8988T (cell line): ENCODE data around the gene HSD11B2.

Experiments
- DNase-seq: peaks from one replicate; pipeline ENCODE4 v3.0.0; 2011

Gene HSD11B2

DNA sequence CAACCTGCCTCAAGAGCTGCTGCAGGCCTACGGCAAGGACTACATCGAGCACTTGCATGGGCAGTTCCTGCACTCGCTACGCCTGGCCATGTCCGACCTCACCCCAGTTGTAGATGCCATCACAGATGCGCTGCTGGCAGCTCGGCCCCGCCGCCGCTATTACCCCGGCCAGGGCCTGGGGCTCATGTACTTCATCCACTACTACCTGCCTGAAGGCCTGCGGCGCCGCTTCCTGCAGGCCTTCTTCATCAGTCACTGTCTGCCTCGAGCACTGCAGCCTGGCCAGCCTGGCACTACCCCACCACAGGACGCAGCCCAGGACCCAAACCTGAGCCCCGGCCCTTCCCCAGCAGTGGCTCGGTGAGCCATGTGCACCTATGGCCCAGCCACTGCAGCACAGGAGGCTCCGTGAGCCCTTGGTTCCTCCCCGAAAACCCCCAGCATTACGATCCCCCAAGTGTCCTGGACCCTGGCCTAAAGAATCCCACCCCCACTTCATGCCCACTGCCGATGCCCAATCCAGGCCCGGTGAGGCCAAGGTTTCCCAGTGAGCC lies 5.8 kb downstream of the HSD11B2 start:
- DNase-seq, result no peak

DNA sequence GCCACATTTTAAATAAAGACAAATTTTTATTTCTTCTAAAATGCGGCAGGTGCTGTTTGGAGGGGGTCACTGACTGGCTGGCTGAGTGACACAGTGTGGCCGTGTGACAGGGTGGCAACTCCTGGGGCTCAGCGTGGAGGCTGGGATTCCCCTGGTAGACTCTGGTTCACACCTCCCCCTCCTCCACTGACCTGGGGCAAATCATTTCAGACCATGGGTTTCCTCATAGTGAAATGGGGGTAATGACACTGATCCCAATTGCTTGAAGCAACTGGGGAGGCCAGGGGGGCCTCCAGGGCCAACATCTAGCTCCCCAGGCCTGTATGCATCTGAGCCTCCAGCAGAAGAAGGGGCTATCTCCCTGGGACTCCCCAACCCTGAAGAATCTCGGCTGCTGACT lies 6.6 kb downstream of the HSD11B2 start:
- no peak for DNase-seq

DNA sequence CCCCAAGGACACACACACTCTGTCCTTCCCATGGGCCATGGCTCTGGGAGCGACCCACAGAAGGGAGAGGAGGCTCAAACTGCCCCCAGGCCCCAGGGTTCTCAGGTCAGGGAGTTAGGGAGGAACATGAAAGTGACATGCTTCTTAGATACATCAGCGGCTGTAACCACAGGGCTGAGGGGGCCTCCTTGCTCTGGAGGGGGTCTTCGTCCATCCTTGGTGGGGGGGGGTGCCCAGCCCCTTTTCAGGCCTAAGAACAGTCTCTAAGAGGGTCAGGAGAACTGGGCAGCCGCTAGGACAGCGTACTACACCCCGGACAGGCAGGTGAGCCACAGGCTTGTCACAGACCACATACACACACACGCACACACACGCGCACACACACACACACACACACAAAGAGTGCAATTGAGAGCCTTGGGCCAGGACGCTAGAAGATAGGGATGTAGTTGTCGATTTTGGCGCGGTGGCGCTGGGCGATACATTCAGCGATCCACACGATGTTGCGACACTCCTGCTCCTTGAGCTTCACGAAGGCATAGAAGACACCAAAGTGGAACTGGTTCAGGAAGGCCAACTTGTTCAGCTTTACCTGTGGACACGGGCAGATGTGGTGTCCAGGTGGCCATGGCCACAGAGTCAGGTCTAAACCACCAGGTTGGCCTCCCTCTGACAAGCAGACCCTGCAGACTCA lies 7.3 kb downstream of the HSD11B2 start:
- no peak for DNase-seq

DNA sequence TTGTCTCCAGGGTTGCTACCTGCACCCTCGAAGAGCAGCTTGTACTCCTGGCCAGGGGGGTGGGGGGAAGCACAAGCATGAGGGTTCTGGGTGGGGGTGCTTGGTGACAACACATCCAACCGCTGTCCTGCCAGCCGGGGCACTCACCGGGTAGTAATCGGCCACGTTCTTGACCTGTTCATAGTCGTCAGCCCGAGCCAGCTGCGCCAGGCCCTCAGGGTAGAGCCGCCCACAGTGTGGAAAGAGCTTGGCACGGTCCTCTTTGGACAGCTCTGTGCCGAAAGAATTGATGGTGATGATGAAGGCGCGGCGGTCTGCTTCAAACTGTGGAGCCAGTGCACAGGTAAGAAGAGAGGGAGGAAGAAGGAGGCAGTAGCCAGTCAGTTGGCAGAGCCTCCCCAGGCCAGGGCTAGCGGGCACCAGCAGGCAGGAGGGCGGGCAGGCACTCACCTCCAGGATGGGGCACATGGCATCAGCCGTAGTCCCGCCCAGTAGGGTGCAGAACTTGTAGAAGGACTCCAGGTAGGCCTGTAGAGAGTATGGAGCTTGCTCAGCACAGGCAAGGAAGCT lies 8.0 kb downstream of the HSD11B2 start:
- DNase-seq, result no peak

DNA sequence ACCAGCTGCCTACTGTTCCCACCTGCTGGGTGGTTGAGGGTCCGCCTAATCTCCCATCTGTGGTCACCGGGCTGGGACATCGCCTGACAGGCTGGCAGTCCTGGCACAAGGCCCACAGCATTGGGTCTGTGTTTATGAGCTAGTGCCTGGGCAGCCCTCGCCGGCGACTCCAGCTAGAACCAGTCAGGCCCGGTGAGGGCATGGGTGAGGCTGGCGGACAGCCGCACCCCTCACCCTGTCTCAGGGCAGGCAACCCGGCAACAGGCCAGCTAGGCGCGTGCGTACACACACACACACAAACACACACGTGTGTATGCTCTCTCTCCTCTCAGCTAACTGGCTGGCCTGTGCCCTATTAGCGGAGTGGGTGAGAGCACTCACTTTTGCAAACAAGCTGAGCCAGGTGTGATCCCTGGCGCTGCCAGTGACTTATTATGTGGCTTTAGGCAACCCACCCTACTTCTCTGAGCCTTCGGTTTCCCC lies 10.4 kb downstream of the HSD11B2 start:
- DNase-seq, result no peak

DNA sequence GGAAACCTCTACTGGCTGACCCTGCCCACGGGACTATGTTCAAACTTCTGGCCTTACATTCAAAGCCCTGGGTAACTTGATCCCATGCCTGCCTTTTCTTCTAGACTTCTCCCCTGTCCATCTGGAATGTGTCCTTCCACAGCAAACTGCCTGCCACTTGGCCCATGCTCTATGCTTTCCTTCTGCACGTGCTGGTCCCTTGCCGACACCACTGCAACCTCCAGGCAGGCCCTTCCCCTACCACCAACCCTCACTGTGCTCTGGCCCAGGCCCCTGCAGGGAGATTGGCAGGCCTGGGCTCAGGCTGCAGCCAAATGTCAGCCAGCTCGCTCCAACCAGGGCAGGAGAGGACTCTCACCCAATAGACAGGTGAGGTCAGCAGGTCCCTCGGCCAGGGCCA lies 11.0 kb downstream of the HSD11B2 start:
- DNase-seq, result no peak

DNA sequence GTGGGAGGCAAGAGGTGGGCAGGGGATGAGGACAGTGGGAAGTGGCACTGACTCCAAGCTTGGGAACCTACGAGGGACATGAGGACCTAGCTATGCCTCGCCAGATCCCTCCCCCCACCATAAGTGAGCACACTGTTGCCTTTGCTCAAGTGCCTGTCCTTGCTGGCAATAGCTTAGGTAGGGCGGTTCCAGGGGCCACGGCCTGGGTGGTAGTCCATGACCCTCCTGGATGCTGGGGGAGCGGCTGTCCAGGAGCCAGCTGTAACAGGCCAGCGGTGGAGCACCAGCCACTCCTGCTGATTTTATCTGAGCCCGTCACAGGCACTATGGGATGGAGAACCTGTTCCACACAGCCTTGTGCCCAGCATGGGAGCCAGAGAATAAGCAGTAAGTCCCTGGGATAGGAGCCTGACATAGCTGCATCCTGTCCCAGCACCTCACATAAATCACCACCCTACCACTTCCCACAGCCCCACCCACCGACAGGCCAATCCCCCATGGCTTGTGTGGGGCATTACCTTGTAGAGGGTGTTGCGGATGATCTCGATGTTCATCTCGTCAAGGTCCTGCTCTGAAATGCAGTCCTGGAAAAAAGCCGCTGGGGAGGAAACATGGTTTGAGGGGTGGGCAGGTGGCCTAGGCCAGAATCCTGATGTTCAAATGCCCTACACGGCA lies 11.8 kb downstream of the HSD11B2 start:
- no peak for DNase-seq

DNA sequence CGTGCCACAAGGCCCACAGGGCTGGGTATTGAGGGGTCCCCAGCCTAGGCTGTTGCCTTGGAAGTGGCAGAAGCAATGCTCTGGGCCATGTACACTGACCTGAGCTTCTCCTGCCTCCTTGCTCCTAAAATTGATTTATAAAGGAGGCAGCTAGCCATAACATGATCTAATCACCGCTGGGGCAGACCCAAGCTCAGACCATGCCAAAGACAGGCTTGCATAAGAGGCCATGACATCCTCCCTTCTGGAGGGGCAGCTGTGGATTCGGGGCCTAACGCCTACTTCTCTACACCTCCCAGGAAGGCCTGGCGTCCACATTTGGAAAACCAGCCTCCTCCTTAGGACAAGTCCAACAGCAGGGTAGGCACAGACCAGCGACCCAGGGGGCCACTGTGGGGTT lies 12.3 kb downstream of the HSD11B2 start:
- no peak for DNase-seq

DNA sequence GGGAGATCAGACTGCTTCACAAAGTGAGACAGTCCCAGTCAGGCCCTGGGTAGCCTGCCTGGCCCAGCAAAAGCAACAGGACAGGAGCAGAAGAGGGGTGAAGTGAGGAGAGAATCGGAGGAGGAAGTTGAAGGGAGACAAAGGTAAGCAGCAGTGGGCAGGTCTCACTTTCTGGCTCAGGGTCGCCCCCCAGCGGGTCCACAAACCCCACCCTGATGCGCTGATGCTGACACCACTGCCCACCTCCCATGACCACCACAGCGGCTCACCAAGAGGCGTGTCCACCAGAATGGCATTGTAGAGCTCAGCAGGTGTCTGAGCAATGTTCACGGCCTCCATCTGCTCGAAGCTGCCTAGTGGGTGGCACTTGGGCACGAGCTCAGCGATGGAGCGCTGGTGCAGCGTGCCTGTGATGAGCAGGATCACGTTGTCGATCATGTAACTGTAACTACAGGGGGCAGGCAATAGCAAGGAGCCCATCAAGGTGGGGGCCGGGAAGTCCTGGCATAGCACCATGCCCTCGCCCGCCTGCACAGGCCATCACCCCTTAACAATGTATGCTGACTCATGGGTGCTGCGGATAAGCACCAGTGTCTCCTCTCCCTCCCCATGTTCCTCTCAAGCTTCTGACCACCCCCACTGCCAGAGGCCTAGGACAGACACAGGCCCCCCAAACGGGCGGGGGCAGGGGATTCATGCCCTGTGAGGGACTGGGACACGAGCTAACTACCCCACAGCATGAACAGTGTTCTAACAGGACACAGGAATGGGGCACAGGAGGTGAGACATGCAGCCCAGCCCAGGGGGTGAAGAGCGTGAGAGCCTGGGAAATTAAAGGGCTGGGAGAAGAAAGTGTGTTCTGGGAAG lies 13.6 kb downstream of the HSD11B2 start:
- DNase-seq, result no peak

DNA sequence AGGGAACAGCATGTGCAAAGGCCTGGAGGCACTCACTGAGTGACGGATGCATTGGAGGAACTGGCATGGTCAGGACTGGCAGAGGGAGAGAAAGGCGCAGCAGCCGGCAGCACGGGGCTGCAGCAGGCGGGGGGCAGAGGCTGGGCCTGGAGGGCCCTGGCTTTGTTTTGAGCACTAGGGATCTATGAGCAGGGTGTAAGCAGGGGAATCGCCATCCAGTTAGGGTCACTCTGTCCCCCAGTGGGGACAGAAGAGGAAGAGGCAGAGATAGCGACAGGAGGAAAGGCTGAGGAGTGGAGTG lies 14.2 kb downstream of the HSD11B2 start:
- no peak for DNase-seq

DNA sequence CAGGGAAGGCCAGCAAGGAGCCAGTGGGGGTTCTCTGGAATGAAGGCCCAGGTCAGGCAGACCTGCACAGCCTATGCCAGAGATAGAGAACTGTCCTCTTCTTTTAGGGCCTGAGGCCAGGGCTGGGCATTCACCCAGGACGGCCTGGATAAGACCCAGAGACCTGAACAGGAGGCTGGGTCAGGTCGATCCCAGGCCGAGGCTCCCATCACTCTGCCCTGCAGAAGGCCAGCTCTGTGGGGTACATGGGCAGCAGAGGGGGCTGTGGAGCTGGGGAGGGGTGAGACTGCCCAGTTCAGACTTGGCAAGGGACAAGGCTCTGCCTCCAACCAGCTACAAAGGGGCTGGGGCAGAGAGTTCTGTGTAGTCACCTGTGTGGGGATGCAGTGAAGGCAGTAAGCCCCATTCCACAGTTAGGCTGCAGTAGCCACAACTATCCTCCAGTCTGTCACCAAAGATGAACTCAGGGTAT lies 14.6 kb downstream of the HSD11B2 start:
- no peak for DNase-seq

DNA sequence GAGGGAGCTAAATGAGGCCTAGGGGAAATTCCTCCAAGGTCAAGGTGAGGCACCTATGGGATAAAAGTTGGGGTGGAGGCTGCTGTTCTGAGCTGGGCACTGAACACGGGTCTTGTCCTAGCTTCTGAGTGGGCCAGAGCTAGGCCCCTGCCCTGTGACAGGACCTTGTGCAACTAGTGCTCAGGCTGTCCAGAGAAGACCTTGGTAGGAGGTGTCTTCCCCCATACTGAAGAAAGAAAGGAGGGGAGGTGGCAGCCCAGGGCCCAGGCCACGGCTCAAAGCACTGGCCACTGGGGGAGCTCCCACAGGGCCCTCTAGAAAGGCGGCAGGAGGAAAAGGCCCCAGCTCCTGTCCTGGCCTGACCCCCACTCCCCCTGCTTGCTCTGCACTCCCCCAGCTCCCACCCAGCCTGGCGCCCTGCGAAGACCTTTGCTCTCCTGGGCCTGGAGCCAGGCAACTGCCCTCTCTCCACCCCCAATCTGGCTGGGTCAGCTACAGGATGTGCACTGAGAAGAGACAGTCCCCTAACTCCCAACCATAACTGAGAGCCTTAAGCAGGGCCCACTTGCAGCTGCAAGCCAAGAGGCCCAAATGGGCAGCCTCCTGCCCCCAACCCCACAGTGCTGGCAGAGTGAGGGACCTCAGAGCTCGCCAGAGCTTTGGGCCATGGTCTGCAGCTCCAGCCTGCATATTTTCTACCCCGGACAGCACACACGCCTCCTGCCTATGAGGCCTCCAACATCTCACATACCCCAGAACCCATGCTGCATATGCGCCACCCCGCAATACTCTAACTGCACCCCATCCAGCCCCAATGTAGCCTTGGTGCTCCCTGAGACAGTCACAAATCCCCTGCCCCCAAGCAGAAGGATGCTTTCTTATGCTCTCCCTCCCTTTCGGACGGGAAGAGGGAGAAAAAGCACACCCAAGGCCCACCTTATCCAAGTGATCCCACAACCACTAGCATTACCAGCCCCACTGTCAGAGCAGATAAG lies 15.3 kb downstream of the HSD11B2 start:
- no peak for DNase-seq

DNA sequence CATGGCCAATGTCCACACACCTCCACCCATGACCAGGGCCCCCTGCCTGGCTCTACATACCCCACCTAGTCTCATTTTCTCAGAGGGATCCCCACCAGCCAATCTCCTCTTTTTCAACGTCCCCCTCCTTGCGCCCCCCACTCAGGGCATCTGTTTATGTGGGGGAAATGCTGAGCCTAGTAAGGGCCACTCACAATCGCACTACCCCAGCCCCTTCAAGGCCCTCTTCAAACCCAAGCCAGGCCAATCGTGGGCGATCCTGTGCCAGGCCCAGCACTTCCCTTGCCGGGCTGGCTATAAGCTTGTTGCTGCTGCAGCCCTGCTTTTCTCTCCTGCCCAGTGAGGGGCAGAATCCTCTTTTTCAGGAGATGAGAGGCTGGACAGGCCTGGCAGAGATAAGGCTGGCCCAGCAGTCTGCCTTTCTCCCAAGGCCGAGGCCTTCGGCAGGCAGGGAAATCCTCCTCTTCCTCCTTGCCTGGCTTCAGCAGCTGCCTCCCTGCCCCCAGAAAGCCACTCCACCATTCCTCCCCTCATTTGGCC lies 16.1 kb downstream of the HSD11B2 start:
- no peak for DNase-seq

DNA sequence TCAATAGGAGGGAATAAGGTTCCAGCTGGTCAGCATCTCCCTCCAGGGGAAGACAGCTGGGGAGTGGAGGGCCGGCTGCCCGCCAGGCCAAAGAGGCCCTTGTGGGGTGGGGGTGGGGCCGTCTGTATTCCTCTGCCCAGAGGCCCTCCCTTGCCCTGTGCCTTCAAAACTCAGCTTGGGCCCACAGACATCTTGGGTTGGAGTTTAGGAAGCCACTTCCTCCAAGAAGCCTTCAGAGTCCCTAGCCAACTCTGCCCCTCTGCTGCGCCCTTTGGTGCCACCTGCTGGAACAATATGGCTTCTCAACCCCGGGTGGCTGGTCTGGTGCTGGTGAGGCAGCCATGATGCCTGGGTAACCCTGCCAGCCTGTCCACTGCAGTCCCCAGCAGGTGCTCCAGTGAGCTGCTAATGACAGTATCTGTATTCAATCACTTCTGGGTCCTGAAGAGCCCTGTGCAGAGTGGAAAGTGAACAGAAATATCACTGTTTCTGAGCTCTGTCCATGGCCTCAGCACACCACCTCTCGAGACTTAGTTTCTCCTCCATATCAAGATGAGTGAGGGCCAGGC lies 16.7 kb downstream of the HSD11B2 start:
- DNase-seq, result peak; percentile 97

DNA sequence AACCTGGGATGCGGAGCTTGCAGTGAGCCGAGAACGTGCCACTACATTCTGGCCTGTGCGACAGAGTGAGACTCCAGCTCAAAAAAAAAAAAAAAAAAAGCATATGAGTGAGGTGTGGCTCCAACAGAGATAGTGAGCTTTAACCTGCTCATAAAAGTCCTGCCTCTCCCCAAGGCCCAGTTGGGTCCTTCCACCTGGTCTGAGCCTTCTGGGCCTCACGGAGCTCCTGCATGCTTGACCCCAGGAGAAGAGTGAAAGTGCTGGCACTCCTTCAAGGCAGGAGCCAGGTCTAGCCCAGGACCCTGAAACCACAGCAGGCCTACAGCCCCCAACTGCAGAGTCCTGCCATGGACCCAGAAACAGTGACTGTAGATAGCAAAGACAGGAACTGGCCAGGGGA lies 17.7 kb downstream of the HSD11B2 start:
- DNase-seq, result no peak

DNA sequence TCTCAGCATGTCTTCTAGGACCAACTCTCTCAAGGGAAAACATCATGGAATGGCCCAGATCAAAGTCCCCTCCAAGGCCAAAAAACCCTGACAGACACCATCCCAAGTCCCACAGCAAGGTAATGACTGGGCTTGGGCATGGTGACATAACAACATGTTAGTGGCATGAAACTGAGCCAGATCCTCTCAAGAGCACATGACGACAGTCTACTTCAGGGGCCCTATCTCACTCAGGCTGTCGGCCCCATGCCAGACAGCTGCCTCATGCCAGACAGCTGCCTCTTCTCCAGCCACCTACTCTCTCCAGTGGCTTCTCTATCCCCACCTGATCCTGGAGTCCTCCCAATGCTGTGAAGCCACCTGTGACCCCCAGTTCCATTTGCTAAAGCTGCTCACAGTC lies 18.4 kb downstream of the HSD11B2 start:
- DNase-seq, result no peak

DNA sequence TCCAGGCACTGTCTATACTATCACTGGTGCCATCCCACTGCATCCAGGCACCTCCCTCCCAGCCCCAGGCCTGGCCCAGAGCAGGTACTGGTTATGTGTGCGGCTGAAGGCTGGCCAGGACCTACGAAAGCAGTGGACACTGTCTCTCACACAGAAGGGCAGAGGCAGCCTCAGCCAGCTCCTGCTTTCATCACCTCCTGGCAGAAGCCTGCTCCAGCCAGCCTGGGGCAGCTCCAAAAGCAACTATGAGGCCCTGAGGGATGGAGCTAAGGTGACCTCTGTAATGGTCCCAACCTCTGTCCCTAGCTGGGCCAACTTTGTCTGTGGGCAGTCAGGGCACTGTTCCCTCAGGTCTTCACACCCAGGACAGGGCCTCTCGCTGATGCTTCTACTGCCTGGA lies 18.8 kb downstream of the HSD11B2 start:
- no peak for DNase-seq

DNA sequence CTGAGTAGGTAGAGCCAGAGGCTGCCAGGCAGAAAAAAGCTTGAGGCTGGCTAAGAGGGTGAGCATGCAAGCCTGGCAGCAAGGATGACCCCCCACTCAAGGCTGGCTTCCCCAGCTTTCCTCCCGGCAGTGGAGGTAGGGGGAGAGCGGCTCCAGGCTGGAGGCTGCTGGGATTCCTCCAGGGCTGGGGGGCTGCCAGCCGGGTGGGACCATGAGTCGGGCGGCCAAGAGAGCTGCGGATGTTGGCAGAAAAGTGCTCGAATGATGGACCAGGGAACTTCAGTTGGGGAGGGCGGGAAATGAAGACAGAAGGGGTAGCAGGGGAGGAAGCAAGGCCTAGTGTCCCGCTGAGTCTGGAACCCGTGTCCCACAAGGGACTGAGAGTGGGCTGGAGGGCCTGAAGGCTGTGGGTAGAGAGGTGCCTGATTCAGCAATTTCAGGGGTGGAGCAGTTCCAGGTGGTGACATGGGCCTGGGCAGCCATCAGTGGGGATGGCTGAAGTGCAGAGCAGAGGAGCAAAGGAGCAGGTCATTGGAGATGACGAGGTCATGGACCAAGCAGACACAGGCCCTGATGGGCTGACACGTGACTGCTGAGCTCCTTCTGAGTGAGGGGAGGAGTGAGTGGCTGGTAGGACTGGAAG lies 20.3 kb downstream of the HSD11B2 start:
- DNase-seq, result no peak

DNA sequence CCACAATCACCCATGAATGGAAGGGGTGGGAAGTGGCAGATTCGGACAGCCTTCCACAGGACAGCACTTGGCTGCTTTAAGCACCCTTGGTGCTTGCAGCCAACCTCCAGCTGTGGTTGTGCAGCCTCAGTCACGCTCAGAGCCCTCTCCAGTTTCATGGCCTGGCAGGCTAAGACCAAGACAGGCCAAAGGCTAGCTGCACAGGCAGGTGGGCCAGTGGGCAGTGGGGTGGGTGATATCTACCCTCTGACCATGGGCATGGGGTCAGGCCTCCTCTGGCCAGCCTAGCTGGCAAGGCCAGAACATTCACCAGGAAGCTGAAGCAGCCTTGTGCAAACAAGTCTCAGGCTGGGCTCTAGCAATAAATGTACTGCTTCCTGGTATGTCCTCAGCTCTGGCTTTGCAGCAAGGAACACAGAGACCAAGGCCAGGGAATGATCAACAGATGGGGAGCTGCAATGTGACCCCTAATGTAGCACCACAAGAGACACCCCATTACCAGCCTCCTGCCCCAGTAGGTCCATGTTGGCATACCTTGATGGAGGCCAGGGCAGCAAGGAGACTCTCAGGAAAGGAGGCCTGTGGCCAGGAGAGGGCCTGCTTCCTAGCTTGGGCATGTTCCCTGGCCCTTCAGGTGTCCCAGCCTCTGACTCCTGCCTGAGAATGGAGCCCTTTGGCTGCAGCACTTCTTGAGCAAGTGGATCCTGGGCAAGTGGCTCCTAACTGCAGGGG lies 20.9 kb downstream of the HSD11B2 start:
- DNase-seq, result no peak

DNA sequence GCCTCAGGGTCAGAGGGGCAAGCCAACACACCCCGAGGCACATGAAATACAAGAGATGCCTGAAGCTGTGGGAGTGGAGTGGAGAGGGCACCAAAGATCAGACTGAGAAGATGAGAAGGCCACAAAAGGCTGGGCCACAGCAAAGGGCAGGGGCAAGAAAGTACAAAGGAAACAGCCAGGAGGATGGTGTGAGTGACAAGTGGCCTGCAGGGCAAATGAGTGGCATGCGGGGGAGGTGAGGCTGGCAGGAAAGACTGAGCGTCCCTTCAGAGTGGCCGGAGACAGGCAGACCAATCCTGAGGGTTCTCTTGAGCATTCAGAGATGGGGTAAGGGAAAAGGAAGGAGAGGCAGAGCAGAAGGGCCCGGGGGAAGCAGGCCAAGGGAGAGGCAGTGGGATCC lies 23.2 kb downstream of the HSD11B2 start:
- DNase-seq, result no peak
